CD1c-positive myeloid dendritic cell (primary cell): ENCODE data around the gene PNMA8A.

Source experiments
- DNase-seq: peaks from one replicate; pipeline ENCODE4 v3.0.0-alpha.2; 2016; ENCODE audit errors: extremely low spot score

Gene PNMA8A

DNA sequence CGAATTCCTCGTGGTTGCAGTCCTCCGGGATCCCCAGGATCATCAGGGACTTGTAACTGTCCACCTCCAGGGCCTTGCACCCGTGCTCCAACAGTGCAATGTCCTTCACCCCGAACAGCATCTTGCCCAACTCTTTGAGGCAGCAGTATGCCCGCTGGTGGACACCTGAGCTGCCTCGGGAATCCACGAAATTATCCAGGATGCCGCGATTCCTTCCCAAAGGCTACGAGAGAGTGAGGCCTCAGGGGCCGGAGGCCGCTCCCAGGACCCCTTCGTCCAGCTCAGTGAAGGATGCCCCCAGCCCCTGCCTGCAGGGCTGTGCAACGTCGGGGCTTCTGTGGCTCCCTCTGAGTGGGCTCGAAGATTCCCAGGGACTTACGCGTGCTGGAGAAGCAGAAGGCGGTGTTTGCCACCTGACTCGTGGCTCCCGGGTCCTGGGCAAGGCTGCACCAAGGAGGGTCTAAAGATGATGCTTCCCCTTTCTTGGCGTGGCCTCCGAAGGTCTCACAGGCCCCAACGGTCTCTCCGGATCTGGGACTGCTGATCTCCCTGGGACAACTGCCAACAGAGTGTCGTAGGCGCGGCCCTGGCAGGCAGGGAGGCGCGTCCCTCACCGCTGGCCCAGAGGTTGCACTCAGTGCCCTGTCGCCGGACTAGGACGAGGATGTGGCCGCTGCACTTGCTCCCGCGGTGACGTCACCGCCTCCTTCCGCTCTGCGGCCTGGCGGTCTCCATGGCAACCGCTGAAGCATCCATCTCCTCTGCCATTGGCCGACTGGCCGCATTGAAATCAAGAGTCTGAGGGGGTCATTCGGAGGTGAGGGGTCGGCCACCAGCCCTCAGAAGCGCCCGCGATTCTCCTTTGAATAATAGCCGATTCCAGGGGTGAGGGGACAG lies 42.9 kb downstream of the PNMA8A start, which contains the start of gene PNMA8C:
Gene PNMA8C, minus strand, starts transcription at position 698 of the 897 bp plus-strand sequence. Its CDS starts 577 bp downstream, at position 121.
- peak; percentile 63 for DNase-seq

DNA sequence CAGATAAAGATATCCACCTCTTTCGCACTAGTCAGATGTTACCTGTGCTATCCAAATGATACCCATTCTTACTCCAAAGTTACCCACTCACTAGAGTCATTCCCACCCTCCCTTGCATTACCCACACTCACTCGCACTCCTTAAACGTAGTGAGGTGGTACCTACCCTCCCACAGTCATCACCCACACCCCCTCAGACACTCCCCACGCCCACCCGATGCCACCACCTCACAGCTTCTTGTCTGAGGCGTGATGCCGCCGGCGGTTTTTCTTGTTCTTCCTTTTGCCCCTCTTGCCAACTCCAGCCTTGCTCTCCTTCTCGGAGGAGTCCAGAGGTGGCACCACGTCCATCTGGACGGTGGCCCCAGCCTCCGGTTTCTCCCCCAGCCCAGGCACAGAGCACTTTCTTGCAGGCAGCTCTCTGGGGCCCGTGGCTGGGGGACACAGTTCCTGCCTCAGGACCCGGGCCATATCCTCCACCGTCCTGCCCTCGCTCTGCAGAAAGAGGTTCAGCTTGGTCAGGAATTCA lies 43.8 kb downstream of the PNMA8A start:
- no peak for DNase-seq

DNA sequence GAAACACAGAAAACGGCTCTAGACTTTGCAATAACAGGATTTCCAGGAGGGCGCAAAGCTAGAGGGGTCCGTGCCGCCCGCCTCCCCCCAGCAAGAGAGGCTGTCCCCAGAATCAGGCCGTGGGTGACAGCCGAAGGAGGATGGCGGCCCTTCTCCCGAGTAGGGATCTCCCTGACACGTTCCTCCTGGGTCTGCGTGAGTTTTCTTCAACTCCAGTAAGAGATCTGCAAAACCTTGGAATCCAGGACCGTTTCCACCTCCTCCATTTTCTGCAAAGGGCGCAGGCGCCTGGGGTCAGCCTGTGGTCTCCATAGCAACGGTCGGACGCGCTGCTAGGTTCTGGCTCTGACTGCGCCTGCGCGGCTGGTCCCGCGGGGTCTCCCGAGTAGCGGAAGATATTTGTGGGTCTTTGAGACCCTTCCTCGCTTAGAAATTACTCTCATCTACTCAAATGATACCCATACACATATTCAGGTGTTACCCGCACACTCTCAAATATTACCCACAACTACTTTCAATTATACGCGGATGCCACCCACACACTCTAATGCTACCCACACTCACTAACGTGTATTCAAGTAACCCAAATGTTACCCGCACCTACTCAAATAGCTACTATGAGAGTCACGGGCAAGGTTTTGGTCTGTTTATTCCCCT lies 44.7 kb downstream of the PNMA8A start:
- DNase-seq, result no peak

DNA sequence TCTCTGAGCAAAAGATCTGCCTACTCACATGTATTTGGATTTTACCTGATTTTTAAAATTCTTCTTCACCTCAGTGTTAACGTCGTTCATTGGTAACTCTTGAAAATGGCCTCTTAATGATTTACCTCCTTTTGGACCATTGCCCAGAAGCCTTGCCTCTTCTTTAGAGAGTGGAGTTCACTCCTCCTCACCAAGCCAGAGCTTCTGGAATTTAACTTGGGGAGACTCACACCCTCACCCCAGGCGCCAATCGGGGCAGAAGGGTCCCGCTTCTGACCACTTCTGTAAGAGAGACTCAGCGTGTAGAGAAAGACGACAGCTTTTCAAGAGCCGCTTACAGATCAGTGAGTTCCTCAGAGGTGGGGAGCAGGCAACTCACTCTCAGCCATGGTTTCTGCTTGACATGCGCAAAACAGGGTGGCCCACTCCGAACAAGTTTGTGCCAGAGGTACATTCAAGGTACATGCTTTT lies 45.3 kb downstream of the PNMA8A start:
- DNase-seq, result no peak

DNA sequence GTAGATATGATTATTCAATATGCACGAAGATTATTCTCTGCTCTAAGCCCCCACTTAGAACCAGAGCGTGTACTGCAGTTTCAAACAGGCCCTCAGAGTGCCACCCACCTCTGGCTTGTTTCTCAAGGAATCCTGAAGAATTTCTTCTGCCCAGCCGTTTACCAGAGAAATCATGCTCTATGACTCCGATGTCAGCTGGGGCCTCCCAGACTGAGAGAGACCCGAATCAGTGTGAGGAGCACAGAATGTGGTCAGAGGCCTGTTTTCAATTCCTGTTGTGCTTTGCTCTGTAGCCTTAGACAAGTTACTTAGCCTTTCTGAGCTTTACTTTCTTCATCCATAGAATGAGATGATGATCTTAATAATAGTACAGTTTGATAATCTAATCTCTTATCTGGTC lies 48.2 kb downstream of the PNMA8A start:
- DNase-seq, result no peak

DNA sequence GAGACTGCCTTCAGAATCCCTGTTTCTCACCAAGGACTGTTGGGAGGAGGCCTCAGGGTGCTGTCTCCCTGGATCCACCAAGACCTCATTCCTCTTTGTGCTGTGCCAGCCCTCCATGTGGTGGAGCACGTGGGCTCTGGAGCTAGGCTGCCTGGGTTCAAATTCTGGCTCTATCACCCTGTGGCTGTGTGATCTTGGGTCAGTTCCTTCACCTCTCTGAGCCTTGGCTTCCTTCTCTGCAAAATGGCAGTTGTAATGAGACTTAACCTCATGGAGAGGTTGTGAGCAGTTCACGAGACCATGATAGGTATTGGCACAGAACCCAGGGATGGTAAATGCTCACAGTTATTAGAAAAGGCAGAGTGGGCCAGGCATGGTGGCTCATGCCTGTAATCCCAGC lies 49.0 kb downstream of the PNMA8A start:
- no peak for DNase-seq

DNA sequence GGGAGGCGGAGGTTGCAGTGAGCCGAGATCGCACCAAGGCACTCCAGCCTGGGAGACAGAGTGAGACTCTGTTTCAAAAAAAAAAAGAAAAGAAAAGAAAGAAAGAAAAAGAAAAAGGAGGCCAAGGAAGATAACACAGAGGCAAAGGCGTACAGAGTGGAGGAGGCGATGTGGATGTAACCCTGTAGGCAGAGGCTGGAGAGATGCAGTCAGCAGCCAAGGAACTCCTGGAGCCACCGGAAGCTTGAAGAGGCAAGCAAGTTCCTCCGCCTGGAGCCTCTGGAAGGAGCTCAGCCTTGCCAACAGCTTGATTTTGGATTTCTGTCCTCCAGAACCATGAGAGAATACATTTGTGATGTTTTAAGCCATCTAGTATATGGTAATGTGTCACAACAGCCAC lies 51.3 kb downstream of the PNMA8A start:
- no peak for DNase-seq
